ENCODE data around the gene PTPRJ. TPM values are rescaled to one million over a fixed set of nuclear protein-coding genes. Genes with fewer than 3 reads are reported as not detected.
A peak's percentile ranks its signal among the peaks of the same experiment; 100 is the strongest.

PTPRJ gene
- total and polyA plus RNA-seq, 2 donors (not counting 1 experiment from before 2014, with no cell fraction given) = 11.2 to 20.0 TPM

DNA sequence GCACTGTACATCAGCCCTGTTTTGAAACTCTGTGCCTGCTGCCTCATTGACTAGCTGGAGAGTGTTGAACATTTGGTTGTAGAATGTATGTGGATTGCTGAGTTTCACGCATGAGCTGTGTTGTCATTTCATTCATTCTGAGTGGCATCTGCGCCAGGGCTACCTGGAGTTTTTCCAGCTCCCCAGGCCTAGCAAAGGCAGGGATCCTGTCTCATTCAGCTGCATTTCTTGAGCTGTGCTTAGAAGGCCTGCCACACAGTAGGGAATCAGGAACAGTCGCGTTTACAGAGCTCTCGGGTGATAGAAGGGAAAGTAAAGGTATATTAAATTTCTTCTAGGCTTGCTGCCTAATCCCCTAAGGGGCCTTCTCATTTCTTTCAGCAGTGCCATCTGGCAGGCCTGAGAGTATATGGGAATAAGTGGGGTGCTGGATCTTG lies 44.3 kb downstream of the PTPRJ start:
- H3K9me3 ChIP-seq (ENCODE audit: control extremely low read depth in 1 of 3, control insufficient read depth in 2 of 3, insufficient read depth in 1 of 3, low read length in 2 of 3) = no peaks in the 10 kb centered on the region
- H3K79me2 ChIP-seq (ENCODE audit: control insufficient read depth, insufficient read depth, low read length) = peaks cover 82% of the 10 kb centered on the region
- no peak for DNase-seq
- H3K4me1 ChIP-seq (ENCODE audit: control insufficient read depth in 2 of 2, insufficient read depth in 2 of 2, low read length in 2 of 2) = peaks cover 31 to 45% of the 10 kb centered on the region in 2 donors
- no peak overlapping the region for H3K4me2 ChIP-seq (replicated peaks; ENCODE audit: low read depth, low read length, poor library complexity, severe bottlenecking)
- Mint-ChIP-seq H3K27ac (peak overlapping the region; percentile 17), H3K27me3 (no peaks in the 10 kb centered on the region), H3K4me3 (no peak overlapping the region), H3K9me3 (ENCODE audit: insufficient read depth) (no peaks in the 10 kb centered on the region), H3K4me1 (peaks cover 57% of the 10 kb centered on the region)
- no peak for TF ChIP-seq EZH2 (IDR thresholded peaks at IDR 0.05; ENCODE audit: borderline replicate concordance, insufficient read depth, low read depth, low read length, poor library complexity, severe bottlenecking)
- TF ChIP-seq, protein P1, sequence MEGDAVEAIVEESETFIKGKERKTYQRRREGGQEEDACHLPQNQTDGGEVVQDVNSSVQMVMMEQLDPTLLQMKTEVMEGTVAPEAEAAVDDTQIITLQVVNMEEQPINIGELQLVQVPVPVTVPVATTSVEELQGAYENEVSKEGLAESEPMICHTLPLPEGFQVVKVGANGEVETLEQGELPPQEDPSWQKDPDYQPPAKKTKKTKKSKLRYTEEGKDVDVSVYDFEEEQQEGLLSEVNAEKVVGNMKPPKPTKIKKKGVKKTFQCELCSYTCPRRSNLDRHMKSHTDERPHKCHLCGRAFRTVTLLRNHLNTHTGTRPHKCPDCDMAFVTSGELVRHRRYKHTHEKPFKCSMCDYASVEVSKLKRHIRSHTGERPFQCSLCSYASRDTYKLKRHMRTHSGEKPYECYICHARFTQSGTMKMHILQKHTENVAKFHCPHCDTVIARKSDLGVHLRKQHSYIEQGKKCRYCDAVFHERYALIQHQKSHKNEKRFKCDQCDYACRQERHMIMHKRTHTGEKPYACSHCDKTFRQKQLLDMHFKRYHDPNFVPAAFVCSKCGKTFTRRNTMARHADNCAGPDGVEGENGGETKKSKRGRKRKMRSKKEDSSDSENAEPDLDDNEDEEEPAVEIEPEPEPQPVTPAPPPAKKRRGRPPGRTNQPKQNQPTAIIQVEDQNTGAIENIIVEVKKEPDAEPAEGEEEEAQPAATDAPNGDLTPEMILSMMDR (IDR thresholded peaks at IDR 0.05) = no peak
- H3K36me3 ChIP-seq (replicated peaks in 1 of 2; ENCODE audit: control extremely low read depth in 1 of 2, control insufficient read depth in 1 of 2, extremely low read depth in 1 of 2, insufficient read depth in 2 of 2, low read length in 1 of 2) = peaks cover 0 to 10% of the 10 kb centered on the region in 2 experiments
- no peaks in the 10 kb centered on the region for H3K27me3 ChIP-seq (replicated peaks in 1 of 4; ENCODE audit: control extremely low read depth in 1 of 4, control insufficient read depth in 3 of 4, insufficient read depth in 4 of 4, low read length in 3 of 4)
- H2AFZ ChIP-seq (ENCODE audit: insufficient read depth, low read depth, low read length, poor library complexity, severe bottlenecking) = no peak overlapping the region
- 89% methylated on average over 5 of the region's 5 CpGs for WGBS (ENCODE audit: insufficient coverage)
- ChIA-PET POLR2A (no interaction called here), CTCF (interaction anchor here (1.7 kb wide), 1 partner anchor 90 kb away, joined by 4 read pairs; no protein-coding TSS in a partner anchor)
- intact Hi-C loops (cut with micrococcal nuclease) = loop anchor here (10.0 kb wide), 1 partner anchor 170 kb away; no protein-coding TSS in a partner anchor
- H3K9ac ChIP-seq (ENCODE audit: low read length) = no peak overlapping the region
- no peak overlapping the region for H3K27ac ChIP-seq (ENCODE audit: low read length in 2 of 2)
- H4K20me1 ChIP-seq (ENCODE audit: control insufficient read depth, insufficient read depth, low read length, poor library complexity, severe bottlenecking) = peaks cover 26% of the 10 kb centered on the region
- no peak for ATAC-seq (ENCODE audit: low read depth)
- no peak overlapping the region for H3K4me3 ChIP-seq (ENCODE audit: control extremely low read depth in 1 of 5, extremely low read depth in 1 of 5, insufficient read depth in 1 of 5, low read depth in 2 of 5, low read length in 4 of 5)

DNA sequence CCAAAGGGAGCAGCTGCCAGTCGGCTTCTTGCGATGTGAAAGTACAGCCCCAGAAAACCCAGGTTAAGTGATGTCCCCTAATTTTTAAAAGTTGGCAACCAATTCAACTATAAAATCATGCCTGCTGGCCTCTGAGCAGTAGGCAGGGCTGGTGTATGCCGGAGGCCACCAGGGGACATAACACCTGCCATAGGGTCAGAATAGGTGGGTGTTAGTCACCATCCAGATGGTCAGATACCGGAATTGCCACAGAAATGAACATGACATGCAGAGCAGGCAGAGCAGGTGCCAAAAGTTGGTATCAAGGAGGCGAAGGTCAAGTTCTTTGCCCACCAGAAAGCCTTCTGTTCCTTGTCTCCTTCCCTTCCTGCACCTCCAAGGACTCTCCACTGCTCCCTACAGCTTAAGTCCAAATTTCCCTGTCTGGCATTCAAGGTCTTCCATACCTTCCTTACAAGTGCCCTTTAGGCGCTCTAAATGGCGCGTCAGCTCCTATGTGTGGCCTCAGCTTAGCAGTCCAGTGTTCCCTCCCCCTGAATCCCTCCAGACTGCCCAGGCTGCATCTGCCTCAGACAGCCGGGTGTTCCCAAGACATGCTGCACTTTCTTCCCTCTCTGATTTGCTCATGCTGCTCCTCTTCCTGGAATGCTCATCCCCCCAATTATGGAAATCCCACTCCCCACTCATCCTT lies 45.1 kb downstream of the PTPRJ start:
- TF ChIP-seq, protein P1 (IDR thresholded peaks at IDR 0.05) = no peak
- no peak for TF ChIP-seq EZH2 (IDR thresholded peaks at IDR 0.05; ENCODE audit: borderline replicate concordance, insufficient read depth, low read depth, low read length, poor library complexity, severe bottlenecking)
- Mint-ChIP-seq H3K27ac (peak overlapping the region; percentile 15), H3K9me3 (ENCODE audit: insufficient read depth) (no peaks in the 10 kb centered on the region), H3K4me3 (no peak overlapping the region), H3K4me1 (peaks cover 54% of the 10 kb centered on the region), H3K27me3 (no peaks in the 10 kb centered on the region)
- Histone ChIP-seq H2AFZ (ENCODE audit: insufficient read depth, low read depth, low read length, poor library complexity, severe bottlenecking) (no peak overlapping the region), H3K27ac (ENCODE audit: low read length in 2 of 2) (no peak overlapping the region), H3K79me2 (ENCODE audit: control insufficient read depth, insufficient read depth, low read length) (peaks cover 80% of the 10 kb centered on the region), H3K4me3 (ENCODE audit: control extremely low read depth in 1 of 5, extremely low read depth in 1 of 5, insufficient read depth in 1 of 5, low read depth in 2 of 5, low read length in 4 of 5) (no peak overlapping the region), H3K9ac (ENCODE audit: low read length) (no peak overlapping the region), H3K4me1 (ENCODE audit: control insufficient read depth in 2 of 2, insufficient read depth in 2 of 2, low read length in 2 of 2) (peaks cover 23 to 38% of the 10 kb centered on the region in 2 donors), H3K9me3 (ENCODE audit: control extremely low read depth in 1 of 3, control insufficient read depth in 2 of 3, insufficient read depth in 1 of 3, low read length in 2 of 3) (no peaks in the 10 kb centered on the region), H3K4me2 (replicated peaks; ENCODE audit: low read depth, low read length, poor library complexity, severe bottlenecking) (no peak overlapping the region), H3K27me3 (replicated peaks in 1 of 4; ENCODE audit: control extremely low read depth in 1 of 4, control insufficient read depth in 3 of 4, insufficient read depth in 4 of 4, low read length in 3 of 4) (no peaks in the 10 kb centered on the region), H3K36me3 (replicated peaks in 1 of 2; ENCODE audit: control extremely low read depth in 1 of 2, control insufficient read depth in 1 of 2, extremely low read depth in 1 of 2, insufficient read depth in 2 of 2, low read length in 1 of 2) (peaks cover 0 to 10% of the 10 kb centered on the region in 2 experiments), H4K20me1 (ENCODE audit: control insufficient read depth, insufficient read depth, low read length, poor library complexity, severe bottlenecking) (peaks cover 26% of the 10 kb centered on the region)
- intact Hi-C loops (cut with micrococcal nuclease) = loop anchor here (10.0 kb wide), 1 partner anchor 171 kb away; no protein-coding TSS in a partner anchor
- ChIA-PET CTCF (interaction anchor here (1.7 kb wide), 1 partner anchor 91 kb away, joined by 4 read pairs; no protein-coding TSS in a partner anchor), POLR2A (interaction anchor here (0.6 kb wide), 1 partner anchor 13 kb away, joined by 4 read pairs; no protein-coding TSS in a partner anchor)
- DNase-seq (no peak), ATAC-seq (ENCODE audit: low read depth) (no peak)
- 98% methylated on average over 7 of the region's 9 CpGs for WGBS (ENCODE audit: insufficient coverage)
